A673 (cell line): ENCODE results near the gene NAIF1. TPM values are rescaled to one million over a fixed set of nuclear protein-coding genes. Genes with fewer than 3 reads are reported as not detected.

ENCODE experiments used
- BruUV-seq: library from RNA; stranded (reverse); fragments of 400-500 nt; replicated peaks from 2 replicates; lab custom pipeline; 2021; lab: Mats Ljungman, UMichigan
- CTCF ChIA-PET: fragments of 300-600 bp; sonication (Branson Sonifier 250); formaldehyde crosslinking; loops from one replicate; lab custom pipeline; 2022; ENCODE audit warnings: antibody characterized with exemption; lab: Charles Lee
- POLR2A ChIA-PET: fragments of 300-600 bp; sonication (Branson Sonifier 250); formaldehyde crosslinking; loops from one replicate; lab custom pipeline; 2022; ENCODE audit warnings: antibody characterized with exemption; ENCODE audit not compliant: low non-redundant PET; lab: Charles Lee
- DNase-seq: peaks from one replicate; pipeline ENCODE4 v3.0.0-alpha.2; 2015; ENCODE audit warnings: low spot score
- H3K27ac ChIP-seq: fragments of 200-600 bp; sonication (generic); 2 replicates; pipeline ENCODE4 v1.5.1; 2016; ENCODE audit warnings: mixed run types, low read depth, mild to moderate bottlenecking, mixed read lengths, antibody characterized with exemption, low read length; ENCODE audit not compliant: poor library complexity, severe bottlenecking
- H3K27me3 ChIP-seq: fragments of 200-600 bp; sonication (generic); replicated peaks from 2 replicates; pipeline ENCODE4 v1.6.1; 2017; ENCODE audit warnings: mixed run types, low read depth, mild to moderate bottlenecking, mixed read lengths, antibody characterized with exemption, low read length; ENCODE audit not compliant: insufficient read depth, poor library complexity
- H3K36me3 ChIP-seq: fragments of 200-600 bp; sonication (generic); 2 replicates; pipeline ENCODE4 v1.6.1; 2016; ENCODE audit warnings: mixed run types, mild to moderate bottlenecking, mixed read lengths, antibody characterized with exemption, low read length; ENCODE audit not compliant: insufficient read depth, poor library complexity, severe bottlenecking
- H3K4me1 ChIP-seq: fragments of 200-600 bp; sonication (generic); 2 replicates; pipeline ENCODE4 v1.6.1; 2017; ENCODE audit warnings: mixed run types, mild to moderate bottlenecking, mixed read lengths, antibody characterized with exemption, low read length; ENCODE audit not compliant: insufficient read depth, poor library complexity, severe bottlenecking
- H3K4me3 ChIP-seq: fragments of 200-600 bp; sonication (generic); 2 replicates; pipeline ENCODE4 v1.5.1; 2016; ENCODE audit warnings: low read depth, mixed run types, mild to moderate bottlenecking, mixed read lengths, low read length; ENCODE audit not compliant: poor library complexity, severe bottlenecking
- H3K9me3 ChIP-seq: fragments of 200-600 bp; sonication (generic); 2 replicates; pipeline ENCODE4 v1.6.1; 2016; ENCODE audit warnings: mixed run types, low read depth, mild to moderate bottlenecking, mixed read lengths, antibody characterized with exemption, low read length; ENCODE audit not compliant: poor library complexity, severe bottlenecking
- EZH2 ChIP-seq: fragments of 200-600 bp; sonication (generic); IDR thresholded peaks from 2 replicates; pipeline ENCODE4 v1.6.1; 2017; ENCODE audit warnings: borderline replicate concordance, low read depth, mild to moderate bottlenecking, mixed read lengths, antibody characterized with exemption, low read length; ENCODE audit not compliant: poor library complexity, severe bottlenecking
- intact Hi-C: fragments of 100-400 bp; cut with micrococcal nuclease; formaldehyde crosslinking; loops from one replicate; pipeline ENCODE4 v1.10.0; 2022; ENCODE audit not compliant: unreplicated experiment
- total RNA-seq: library from RNA; stranded (reverse); gene quantifications from 2 replicates; pipeline ENCODE4 v1.2.3, GENCODE V29; 2021
- TF ChIP-seq, protein P1 (sequence below): fragments of 300-800, 200-600 bp; sonication (generic); conservative IDR thresholded peaks from 2 replicates; pipeline ENCODE4 v1.5.1; 2017; ENCODE audit warnings: low read depth, mild to moderate bottlenecking, antibody characterized with exemption, low read length, moderate library complexity, mixed read lengths

The NAIF1 gene
- total RNA-seq, 1 experiment from 2014 or later = 9.3 TPM

DNA sequence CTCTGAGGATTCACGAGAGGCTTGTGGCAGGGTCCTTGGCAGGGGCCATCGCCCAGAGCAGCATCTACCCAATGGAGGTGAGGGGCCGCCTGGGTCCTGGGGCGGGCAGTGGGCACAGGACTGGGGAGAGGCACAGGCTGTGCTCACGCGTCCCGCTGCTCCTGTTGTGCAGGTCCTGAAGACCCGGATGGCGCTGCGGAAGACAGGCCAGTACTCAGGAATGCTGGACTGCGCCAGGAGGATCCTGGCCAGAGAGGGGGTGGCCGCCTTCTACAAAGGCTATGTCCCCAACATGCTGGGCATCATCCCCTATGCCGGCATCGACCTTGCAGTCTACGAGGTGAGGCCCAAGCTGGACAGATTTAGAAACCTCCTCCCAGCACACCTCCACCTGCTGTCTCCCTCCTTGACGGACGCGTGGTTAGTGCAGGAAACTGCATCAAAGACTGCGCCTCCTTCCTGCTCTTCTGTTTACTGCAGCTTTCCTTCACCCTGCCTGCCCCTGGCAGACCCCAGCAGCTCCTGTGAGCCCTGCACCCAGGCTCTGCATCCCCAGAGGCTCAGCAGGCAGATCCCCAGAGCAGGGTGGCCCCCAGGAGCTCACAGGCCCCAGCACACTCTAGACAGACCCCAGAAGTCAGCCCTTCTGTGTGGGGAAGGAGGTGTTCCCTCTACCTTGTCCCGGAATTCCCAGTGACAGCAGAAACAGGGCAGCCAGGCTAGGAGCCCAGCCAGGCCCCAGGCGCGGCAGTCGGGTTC lies 39.2 kb upstream of the NAIF1 start:
- CTCF ChIA-PET = no interaction called here
- POLR2A ChIA-PET = no interaction called here
- no peaks in the 10 kb centered on the region for H3K9me3 ChIP-seq
- H3K4me1 ChIP-seq = no peaks in the 10 kb centered on the region
- no TSS peak for BruUV-seq
- H3K36me3 ChIP-seq = peaks cover 65% of the 10 kb centered on the region
- no peaks in the 10 kb centered on the region for H3K27me3 ChIP-seq
- H3K4me3 ChIP-seq = no peak overlapping the region
- intact Hi-C loops = no loop called here
- no peak for DNase-seq
- TF ChIP-seq, protein P1, sequence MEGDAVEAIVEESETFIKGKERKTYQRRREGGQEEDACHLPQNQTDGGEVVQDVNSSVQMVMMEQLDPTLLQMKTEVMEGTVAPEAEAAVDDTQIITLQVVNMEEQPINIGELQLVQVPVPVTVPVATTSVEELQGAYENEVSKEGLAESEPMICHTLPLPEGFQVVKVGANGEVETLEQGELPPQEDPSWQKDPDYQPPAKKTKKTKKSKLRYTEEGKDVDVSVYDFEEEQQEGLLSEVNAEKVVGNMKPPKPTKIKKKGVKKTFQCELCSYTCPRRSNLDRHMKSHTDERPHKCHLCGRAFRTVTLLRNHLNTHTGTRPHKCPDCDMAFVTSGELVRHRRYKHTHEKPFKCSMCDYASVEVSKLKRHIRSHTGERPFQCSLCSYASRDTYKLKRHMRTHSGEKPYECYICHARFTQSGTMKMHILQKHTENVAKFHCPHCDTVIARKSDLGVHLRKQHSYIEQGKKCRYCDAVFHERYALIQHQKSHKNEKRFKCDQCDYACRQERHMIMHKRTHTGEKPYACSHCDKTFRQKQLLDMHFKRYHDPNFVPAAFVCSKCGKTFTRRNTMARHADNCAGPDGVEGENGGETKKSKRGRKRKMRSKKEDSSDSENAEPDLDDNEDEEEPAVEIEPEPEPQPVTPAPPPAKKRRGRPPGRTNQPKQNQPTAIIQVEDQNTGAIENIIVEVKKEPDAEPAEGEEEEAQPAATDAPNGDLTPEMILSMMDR = no peak
- no peak for TF ChIP-seq EZH2
- H3K27ac ChIP-seq = no peak overlapping the region

DNA sequence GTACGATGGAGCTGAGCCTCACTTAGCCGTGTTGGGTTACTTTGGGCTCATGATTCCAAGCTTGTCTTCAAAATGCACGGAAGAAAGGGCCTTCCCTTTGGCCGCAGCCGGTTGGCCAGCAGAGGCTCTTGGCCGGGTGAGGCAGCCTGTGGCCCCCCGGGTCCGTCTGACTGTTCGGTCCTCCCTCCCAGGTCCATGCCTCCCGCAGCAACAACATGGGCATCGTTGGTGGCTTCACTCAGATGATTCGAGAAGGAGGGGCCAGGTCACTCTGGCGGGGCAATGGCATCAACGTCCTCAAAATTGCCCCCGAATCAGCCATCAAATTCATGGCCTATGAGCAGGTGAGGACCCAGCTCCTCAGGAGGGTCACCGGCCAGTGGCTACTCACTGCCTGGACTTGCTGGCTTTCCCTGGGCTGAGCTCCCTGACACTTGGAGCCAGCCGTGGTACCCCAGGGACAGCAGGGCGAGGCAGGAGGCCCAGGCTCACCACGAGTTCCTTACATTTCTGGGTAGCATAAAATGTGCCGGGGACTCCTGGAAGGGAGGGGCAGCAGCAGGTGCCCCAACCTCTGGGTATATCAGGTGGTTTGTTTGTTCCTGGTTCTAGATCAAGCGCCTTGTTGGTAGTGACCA lies 38.5 kb upstream of the NAIF1 start:
- no TSS peak for BruUV-seq
- Histone ChIP-seq H3K4me3 (no peak overlapping the region), H3K27me3 (no peaks in the 10 kb centered on the region), H3K9me3 (no peaks in the 10 kb centered on the region), H3K27ac (no peak overlapping the region), H3K36me3 (peaks cover 72% of the 10 kb centered on the region), H3K4me1 (no peaks in the 10 kb centered on the region)
- no peak for DNase-seq
- CTCF ChIA-PET = no interaction called here
- intact Hi-C loops = no loop called here
- POLR2A ChIA-PET = interaction anchor here (0.5 kb wide), 1 partner anchor 562 kb away, joined by 6 read pairs; no protein-coding TSS in a partner anchor
- TF ChIP-seq EZH2 = no peak

DNA sequence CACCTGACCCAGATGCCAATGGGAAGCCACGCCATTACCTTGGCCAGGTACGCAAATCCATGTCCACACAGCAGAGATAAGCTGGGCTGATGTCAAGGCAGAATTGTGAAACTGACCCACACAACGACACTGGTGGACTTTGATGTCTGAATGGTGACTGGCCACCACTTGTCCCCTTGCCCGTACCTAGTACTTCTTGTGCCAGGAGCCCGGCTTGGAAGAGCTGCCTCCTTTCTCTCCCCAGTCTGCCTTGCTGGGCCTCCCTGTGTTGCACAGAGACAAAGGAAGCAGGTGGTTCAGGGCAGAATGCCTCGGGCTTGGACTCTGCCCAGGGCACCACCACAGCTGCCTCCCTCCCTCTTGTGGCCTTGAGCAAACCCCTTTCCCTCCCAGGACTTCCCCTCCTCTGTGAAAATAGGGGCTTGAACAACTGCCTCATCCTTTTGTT lies 37.1 kb upstream of the NAIF1 start:
- Histone ChIP-seq H3K4me3 (no peak overlapping the region), H3K27ac (no peak overlapping the region), H3K27me3 (no peaks in the 10 kb centered on the region), H3K4me1 (peaks cover 12% of the 10 kb centered on the region), H3K9me3 (no peaks in the 10 kb centered on the region), H3K36me3 (peaks cover 67% of the 10 kb centered on the region)
- BruUV-seq = no TSS peak
- no peak for DNase-seq
- ChIA-PET POLR2A (no interaction called here), CTCF (no interaction called here)
- TF ChIP-seq, protein P1 = no peak
- TF ChIP-seq EZH2 = no peak
- intact Hi-C loops = no loop called here
